SK-N-MC (cell line): ENCODE measurements around the gene SMURF1.
A peak's percentile ranks its signal among the peaks of the same experiment; 100 is the strongest.
"Not testable (repeated sequence)": the region's sequence is repeated elsewhere in the genome, so short reads cannot be mapped to it uniquely, and the experiment has no call there.

Experiments
- DNase-seq: peaks from one replicate; pipeline ENCODE4 v3.0.0-alpha.2; 2011; ENCODE audit warnings: low read depth, low spot score
- H3K27ac ChIP-seq: fragments of 200-600 bp; sonication (generic); 2 replicates; pipeline ENCODE4 v1.5.1; 2016; ENCODE audit warnings: mixed run types
- H3K36me3 ChIP-seq: fragments of 200-600 bp; sonication (generic); 2 replicates; pipeline ENCODE4 v1.6.1; 2017; ENCODE audit warnings: antibody characterized with exemption, low read length, mixed read lengths; ENCODE audit not compliant: insufficient read depth
- H3K4me3 ChIP-seq: fragments of 200-600 bp; sonication (generic); 2 replicates; pipeline ENCODE4 v1.5.1; 2016
- H3K9ac ChIP-seq: fragments of 200-600 bp; sonication (generic); 2 replicates; pipeline ENCODE4 v1.8.0; 2017; ENCODE audit warnings: mixed run types, mixed read lengths; ENCODE audit not compliant: insufficient read length
- H3K9me3 ChIP-seq: fragments of 200-600 bp; sonication (generic); 2 replicates; pipeline ENCODE4 v1.6.1; 2017; ENCODE audit warnings: low read depth, mild to moderate bottlenecking, antibody characterized with exemption, low read length, moderate library complexity, mixed read lengths
- EZH2 ChIP-seq: fragments of 200-600 bp; sonication (generic); IDR thresholded peaks from one replicate; pipeline ENCODE4 v1.6.1; 2017; ENCODE audit warnings: antibody characterized with exemption
- FOXP2 ChIP-seq: optimal IDR thresholded peaks from 2 replicates; pipeline ENCODE3; 2011; ENCODE audit warnings: mild to moderate bottlenecking, moderate library complexity; ENCODE audit not compliant: insufficient read depth; ENCODE audit errors: extremely low read length, control extremely low read depth
- POLR2AphosphoS5 ChIP-seq: IDR thresholded peaks from 2 replicates; pipeline ENCODE4 v1.6.1; 2012; ENCODE audit warnings: mild to moderate bottlenecking, low read depth, low read length, borderline replicate concordance

Gene SMURF1

DNA sequence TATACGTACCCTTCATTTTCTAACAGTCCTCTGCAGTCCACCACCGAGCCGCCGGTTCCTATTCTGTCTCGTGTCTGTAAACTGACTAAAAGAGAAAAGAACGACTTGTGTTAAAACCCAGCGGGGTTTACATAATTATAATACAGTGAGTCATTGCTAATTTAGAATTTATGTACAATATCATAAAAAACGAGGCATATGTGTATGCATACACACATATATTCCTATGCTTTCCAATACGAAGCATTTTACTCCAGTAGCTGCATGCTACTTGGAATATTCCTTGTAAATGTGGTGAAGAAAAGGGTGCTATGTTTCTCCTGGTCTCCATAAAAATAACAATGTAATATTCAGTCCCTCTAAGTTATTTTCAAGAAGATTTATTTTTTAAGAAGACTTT, 89.1 kb downstream of the SMURF1 start:
- Histone ChIP-seq H3K27ac (no peak overlapping the region), H3K9me3 (no peaks in the 10 kb centered on the region), H3K36me3 (peaks cover 62% of the 10 kb centered on the region), H3K9ac (no peak overlapping the region), H3K4me3 (no peak overlapping the region)
- TF ChIP-seq FOXP2 (no peak), EZH2 (no peak), POLR2AphosphoS5 (no peak)
- DNase-seq: no peak

DNA sequence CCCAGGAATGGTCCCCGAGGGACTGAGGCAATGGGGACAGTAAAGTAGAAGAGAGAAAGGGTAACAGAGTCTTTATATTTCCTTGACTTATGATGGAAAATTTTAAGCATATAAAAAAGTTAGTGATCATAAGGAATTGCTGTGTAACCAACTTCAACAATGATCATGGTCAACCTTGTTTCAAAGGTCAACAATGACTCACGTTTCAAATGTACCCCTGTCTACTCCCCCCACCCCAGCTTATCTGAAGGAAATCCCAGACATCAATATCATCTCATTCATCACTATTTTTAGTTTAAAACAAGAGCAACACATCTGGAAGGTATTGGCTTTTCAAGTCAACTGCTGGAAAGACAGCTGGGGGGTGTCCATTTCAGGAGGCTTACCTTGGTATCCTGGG, 92.9 kb downstream of the SMURF1 start:
- Histone ChIP-seq H3K4me3 (no peak overlapping the region), H3K9ac (no peak overlapping the region), H3K9me3 (no peaks in the 10 kb centered on the region), H3K27ac (no peak overlapping the region), H3K36me3 (peaks cover 71% of the 10 kb centered on the region)
- TF ChIP-seq POLR2AphosphoS5 (no peak), EZH2 (no peak), FOXP2 (no peak)
- DNase-seq: no peak

DNA sequence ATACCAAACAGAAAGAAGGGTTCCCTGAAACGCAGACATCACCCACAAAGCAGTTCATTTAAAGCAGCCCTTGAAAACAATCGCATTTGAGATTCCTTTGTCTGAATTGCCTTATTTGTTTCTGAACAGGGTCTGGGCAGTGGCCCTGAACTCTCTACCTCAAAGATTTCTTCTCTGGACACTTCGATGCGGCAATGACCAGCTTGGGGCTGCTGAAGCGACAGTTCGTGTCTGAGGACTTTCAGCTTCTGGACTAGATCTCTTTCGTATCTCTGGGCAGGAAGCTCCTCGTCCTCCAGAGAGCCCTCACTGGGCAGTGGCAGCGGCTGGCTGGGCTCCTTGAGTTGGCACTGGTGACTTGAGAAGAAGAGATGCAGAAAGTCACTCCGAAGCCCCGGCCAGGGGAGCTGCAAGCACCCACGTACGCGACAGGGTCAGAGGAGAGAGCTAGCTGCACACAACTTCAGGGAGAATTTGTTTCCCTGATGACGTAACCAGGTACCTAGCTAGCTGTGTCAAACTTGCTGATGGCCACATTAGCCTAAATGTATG, 96.3 kb downstream of the SMURF1 start:
- no peak for TF ChIP-seq EZH2
- no peak for TF ChIP-seq POLR2AphosphoS5
- no peak for TF ChIP-seq FOXP2
- no peak overlapping the region for H3K27ac ChIP-seq
- H3K9me3 ChIP-seq: no peaks in the 10 kb centered on the region
- no peak overlapping the region for H3K9ac ChIP-seq
- no peak for DNase-seq
- H3K36me3 ChIP-seq: peaks cover 71% of the 10 kb centered on the region
- no peak overlapping the region for H3K4me3 ChIP-seq

DNA sequence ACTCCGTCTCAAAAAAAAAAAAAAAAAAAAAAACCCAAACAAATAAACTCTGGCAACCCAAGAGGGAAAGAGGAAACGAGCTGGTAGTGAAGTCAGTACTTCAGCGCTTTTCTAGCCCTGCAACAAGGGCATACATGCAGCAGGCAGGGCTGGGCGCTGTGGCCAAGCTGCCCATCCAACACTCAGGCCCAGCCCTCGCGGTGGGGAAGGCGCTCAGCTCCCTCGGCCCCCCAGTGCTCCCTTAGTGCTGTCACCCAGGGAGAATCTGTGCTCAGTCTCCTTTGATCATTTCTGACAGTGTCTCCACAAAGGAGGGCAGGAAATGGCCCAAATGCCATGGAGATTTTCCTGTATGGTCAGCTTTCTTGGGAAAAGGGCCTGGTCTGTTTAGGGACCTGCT, 97.2 kb downstream of the SMURF1 start:
- TF ChIP-seq FOXP2 (no peak), POLR2AphosphoS5 (no peak), EZH2 (no peak)
- H3K36me3 ChIP-seq: peaks cover 67% of the 10 kb centered on the region

DNA sequence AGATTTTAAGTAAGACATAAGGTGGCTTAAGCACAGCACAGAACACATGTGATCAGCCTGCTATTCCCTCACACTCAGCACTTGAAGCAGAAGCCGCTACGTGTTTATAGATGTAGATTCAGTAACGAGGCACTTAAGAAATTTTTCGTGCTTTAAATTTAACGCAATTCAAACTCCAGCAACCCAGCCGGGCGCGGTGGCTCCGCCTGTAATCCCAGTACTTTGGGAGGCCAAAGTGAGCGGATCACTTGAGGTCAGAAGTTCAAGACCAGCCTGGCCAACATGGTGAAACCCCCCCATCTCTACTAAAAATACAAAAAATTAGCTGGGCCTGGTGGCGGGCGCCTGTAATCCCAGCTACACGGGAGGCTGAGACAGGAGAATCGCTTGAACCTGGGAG, 97.6 kb downstream of the SMURF1 start:
- peaks cover 68% of the 10 kb centered on the region for H3K36me3 ChIP-seq

More for the DNA sequence above, 97.2 kb downstream of the SMURF1 start:
- Histone ChIP-seq H3K9ac (no peak overlapping the region), H3K4me3 (no peak overlapping the region), H3K27ac (no peak overlapping the region), H3K9me3 (no peaks in the 10 kb centered on the region)
- DNase-seq: no peak

DNA sequence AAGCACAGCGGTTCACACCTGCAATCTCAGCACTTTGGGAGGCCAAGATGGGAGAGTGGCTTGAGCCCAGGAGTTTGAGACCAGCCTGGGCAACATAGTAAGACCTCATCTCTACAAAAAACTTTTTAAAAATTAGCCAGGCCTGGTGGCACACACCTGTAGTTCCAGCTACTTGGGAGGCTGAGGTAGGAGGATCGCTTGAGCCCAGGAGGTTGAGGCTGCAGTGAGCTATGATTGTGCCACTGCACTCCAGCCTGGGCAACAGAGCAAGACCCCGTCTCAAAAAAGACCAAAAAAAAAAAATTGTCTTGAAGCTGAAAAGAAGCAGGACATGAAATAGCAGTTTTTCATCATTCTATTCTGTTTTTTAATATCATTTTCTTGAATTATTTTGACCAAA, 99.0 kb downstream of the SMURF1 start:
- H3K4me3 ChIP-seq, H3K9ac ChIP-seq, DNase-seq, H3K27ac ChIP-seq, H3K9me3 ChIP-seq: not testable (repeated sequence)
- H3K36me3 ChIP-seq: peaks cover 69% of the 10 kb centered on the region

More for the DNA sequence above, 97.6 kb downstream of the SMURF1 start:
- H3K4me3 ChIP-seq, H3K9ac ChIP-seq, H3K9me3 ChIP-seq, H3K27ac ChIP-seq, DNase-seq: not testable (repeated sequence)

DNA sequence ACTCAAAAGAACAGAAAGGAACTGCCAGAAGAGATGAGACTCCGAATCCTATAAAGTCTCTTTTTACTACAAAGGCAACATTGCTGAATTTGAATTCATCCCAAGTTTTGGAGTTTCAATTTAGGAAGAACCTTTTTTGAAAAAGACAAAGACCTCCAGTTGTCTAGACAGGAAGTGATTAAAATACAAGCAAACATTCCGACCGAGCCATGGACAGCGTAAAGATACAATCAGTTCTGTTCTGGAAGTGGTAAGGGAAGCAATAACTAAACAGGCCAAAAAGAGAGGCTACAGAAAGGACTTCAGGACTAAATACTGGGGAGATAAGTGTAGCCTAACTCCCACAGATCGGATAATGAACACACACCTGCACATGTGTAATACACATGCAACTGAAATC, 101.0 kb downstream of the SMURF1 start:
- H3K4me3 ChIP-seq: no peak overlapping the region
- DNase-seq: no peak
- peak overlapping the region; percentile 35 for H3K9ac ChIP-seq
- no peak overlapping the region for H3K27ac ChIP-seq
- no peak for TF ChIP-seq FOXP2
- no peak for TF ChIP-seq POLR2AphosphoS5
- no peak for TF ChIP-seq EZH2
- no peaks in the 10 kb centered on the region for H3K9me3 ChIP-seq
- peaks cover 70% of the 10 kb centered on the region for H3K36me3 ChIP-seq

DNA sequence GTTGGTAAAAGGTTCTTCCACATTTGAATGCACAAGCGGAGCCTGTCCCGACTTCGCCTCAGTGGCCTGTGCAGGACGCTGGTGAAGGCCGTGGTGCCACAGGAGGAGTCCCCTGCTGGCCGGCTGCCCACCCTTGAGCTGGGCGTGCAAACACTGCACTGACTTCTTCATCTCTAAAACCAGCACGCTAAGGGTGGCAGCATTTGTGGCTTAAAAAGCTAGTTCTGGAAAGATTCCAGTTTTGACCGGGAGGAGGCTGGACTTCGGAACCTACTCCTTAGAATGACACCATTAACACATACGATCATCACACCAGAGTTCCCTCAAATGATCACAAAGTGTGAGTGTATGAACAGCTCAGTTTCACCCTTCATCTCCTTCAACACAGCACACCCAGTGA, 102.4 kb downstream of the SMURF1 start:
- Histone ChIP-seq H3K9me3 (no peaks in the 10 kb centered on the region), H3K36me3 (peaks cover 71% of the 10 kb centered on the region)
- no peak for TF ChIP-seq EZH2
- TF ChIP-seq POLR2AphosphoS5: no peak
- TF ChIP-seq FOXP2: no peak

DNA sequence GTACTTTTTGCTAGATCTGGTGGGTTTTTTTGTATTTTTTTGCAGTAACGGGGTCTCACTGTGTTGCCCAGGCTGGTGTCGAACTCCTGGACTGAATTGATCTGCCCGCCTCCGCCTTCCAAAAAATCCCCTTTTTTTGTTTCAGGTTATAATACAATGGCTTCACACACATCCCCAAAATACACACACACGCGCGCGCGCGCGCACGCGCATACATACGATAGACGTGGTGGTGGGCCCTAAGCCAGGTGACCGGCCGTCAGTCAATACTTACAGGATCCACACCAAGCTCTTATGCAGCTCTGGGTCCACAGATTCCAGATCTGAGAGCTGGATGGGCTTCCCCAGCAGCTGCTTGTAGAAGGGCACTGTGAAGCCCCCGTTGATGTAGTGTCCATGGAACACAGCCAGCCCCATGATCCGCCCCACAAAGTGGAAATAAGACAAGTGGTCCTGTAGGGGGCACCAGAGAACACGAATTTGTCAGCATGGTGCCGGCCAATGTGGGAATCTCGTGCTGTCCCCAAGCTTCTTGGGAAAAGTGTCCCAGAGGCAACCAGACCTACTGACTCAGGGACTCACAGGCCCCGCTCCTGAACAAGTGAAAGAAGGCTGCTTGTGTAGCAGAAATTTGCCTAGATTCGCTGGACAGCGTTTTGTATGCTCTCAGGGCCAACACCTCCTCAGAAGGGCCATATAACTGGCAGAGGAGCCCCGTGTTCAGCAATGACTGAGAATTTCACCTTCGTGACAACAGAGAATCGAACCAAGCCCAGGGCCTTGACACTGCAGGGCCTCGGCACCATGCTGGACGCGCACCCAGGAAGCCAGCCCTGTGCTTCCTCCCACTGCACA, 103.6 kb downstream of the SMURF1 start:
- Histone ChIP-seq H3K4me3 (no peak overlapping the region), H3K27ac (peak overlapping the region; percentile 44; the same call in 1 of the 2 replicates), H3K36me3 (peaks cover 76% of the 10 kb centered on the region), H3K9me3 (no peaks in the 10 kb centered on the region), H3K9ac (peak overlapping the region; percentile 52)
- peak; percentile 70 for DNase-seq
- no peak for TF ChIP-seq EZH2
- no peak for TF ChIP-seq FOXP2
- TF ChIP-seq POLR2AphosphoS5: no peak

More for the DNA sequence above, 102.4 kb downstream of the SMURF1 start:
- H3K4me3 ChIP-seq: no peak overlapping the region
- no peak overlapping the region for H3K9ac ChIP-seq
- H3K27ac ChIP-seq: no peak overlapping the region
- DNase-seq: no peak
